ENCODE results near the gene SAMD15. TPM values are rescaled to one million over a fixed set of nuclear protein-coding genes. Genes with fewer than 3 reads are reported as not detected.

Gene SAMD15
- polyA plus RNA-seq, 5 donors: 3.0 to 5.7 (median 3.5) TPM

Other genes starting within 250 kb of the SAMD15 start
- gene ZDHHC22, start 235.6 kb upstream of the SAMD15 start, polyA plus RNA-seq (ENCODE audit: insufficient read depth in 1 of 5, insufficient read length in 5 of 5, low replicate concordance in 1 of 5): under 1 TPM in 3 of 5 donors, not detected in 2; 0.05 to 0.08 (median 0.06) TPM
- gene TMEM63C, start 195.6 kb upstream of the SAMD15 start, polyA plus RNA-seq (ENCODE audit: insufficient read depth in 1 of 5, insufficient read length in 5 of 5, low replicate concordance in 1 of 5): 1 to 10 TPM in 1 of 5 donors, under 1 TPM in 4; 0.29 to 1.2 (median 0.52) TPM
- not detected for gene NGB, start 106.2 kb upstream of the SAMD15 start, polyA plus RNA-seq (ENCODE audit: insufficient read depth in 1 of 5, insufficient read length in 5 of 5, low replicate concordance in 1 of 5)
- 10 to 100 TPM; 24.0 to 32.2 (median 31.0) TPM for gene POMT2, start 56.5 kb upstream of the SAMD15 start, polyA plus RNA-seq (ENCODE audit: insufficient read depth in 1 of 5, insufficient read length in 5 of 5, low replicate concordance in 1 of 5)
- 10 to 100 TPM; 18.4 to 25.0 (median 20.4) TPM for gene GSTZ1, start 56.3 kb upstream of the SAMD15 start, polyA plus RNA-seq (ENCODE audit: insufficient read depth in 1 of 5, insufficient read length in 5 of 5, low replicate concordance in 1 of 5)
- 10 to 100 TPM; 13.4 to 19.9 (median 16.3) TPM for gene TMED8, start 285 bp upstream of the SAMD15 start, polyA plus RNA-seq (ENCODE audit: insufficient read depth in 1 of 5, insufficient read length in 5 of 5, low replicate concordance in 1 of 5)
- gene NOXRED1, start 46.1 kb downstream of the SAMD15 start, polyA plus RNA-seq (ENCODE audit: insufficient read depth in 1 of 5, insufficient read length in 5 of 5, low replicate concordance in 1 of 5): 1 to 10 TPM; 1.5 to 3.0 (median 1.8) TPM
- gene VIPAS39, start 80.2 kb downstream of the SAMD15 start, polyA plus RNA-seq (ENCODE audit: insufficient read depth in 1 of 5, insufficient read length in 5 of 5, low replicate concordance in 1 of 5): 10 to 100 TPM; 25.8 to 38.9 (median 34.3) TPM
- 100 to 1,000 TPM; 162 to 221 (median 174) TPM for gene AHSA1, start 80.7 kb downstream of the SAMD15 start, polyA plus RNA-seq (ENCODE audit: insufficient read depth in 1 of 5, insufficient read length in 5 of 5, low replicate concordance in 1 of 5)
- not detected for gene ISM2, start 121.4 kb downstream of the SAMD15 start, polyA plus RNA-seq (ENCODE audit: insufficient read depth in 1 of 5, insufficient read length in 5 of 5, low replicate concordance in 1 of 5)
- gene SPTLC2, start 239.3 kb downstream of the SAMD15 start, polyA plus RNA-seq (ENCODE audit: insufficient read depth in 1 of 5, insufficient read length in 5 of 5, low replicate concordance in 1 of 5): 10 to 100 TPM; 22.7 to 37.2 (median 34.9) TPM

Measured in right lung (tissue), 5 donors.